Measurements from ENCODE around the gene PYGM.

PYGM gene

DNA sequence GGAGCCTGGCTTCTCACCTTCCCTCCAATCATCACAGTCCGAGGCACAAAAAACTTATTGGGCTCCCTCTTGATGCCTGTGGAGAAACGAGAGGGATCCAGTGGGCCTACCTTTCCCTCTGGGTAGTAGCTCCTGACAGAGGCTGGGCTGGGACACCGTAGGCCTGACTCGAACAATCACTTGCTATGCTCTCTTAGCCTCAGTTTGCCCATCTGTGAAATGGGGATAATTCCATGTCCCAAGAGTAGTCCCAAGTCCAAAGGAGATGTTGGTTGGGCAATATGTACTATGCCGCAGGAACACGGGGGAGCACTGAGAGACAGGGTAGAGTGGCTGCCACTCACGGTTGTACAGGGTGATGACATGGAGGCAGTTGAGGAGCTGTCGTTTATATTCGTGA lies 8.2 kb downstream of the PYGM start:
- TF ChIP-seq, protein P1, sequence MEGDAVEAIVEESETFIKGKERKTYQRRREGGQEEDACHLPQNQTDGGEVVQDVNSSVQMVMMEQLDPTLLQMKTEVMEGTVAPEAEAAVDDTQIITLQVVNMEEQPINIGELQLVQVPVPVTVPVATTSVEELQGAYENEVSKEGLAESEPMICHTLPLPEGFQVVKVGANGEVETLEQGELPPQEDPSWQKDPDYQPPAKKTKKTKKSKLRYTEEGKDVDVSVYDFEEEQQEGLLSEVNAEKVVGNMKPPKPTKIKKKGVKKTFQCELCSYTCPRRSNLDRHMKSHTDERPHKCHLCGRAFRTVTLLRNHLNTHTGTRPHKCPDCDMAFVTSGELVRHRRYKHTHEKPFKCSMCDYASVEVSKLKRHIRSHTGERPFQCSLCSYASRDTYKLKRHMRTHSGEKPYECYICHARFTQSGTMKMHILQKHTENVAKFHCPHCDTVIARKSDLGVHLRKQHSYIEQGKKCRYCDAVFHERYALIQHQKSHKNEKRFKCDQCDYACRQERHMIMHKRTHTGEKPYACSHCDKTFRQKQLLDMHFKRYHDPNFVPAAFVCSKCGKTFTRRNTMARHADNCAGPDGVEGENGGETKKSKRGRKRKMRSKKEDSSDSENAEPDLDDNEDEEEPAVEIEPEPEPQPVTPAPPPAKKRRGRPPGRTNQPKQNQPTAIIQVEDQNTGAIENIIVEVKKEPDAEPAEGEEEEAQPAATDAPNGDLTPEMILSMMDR (IDR thresholded peaks at IDR 0.05), result no peak
- no peaks in the 10 kb centered on the region for H3K36me3 ChIP-seq (ENCODE audit: control insufficient read depth, insufficient read depth, low read length)

DNA sequence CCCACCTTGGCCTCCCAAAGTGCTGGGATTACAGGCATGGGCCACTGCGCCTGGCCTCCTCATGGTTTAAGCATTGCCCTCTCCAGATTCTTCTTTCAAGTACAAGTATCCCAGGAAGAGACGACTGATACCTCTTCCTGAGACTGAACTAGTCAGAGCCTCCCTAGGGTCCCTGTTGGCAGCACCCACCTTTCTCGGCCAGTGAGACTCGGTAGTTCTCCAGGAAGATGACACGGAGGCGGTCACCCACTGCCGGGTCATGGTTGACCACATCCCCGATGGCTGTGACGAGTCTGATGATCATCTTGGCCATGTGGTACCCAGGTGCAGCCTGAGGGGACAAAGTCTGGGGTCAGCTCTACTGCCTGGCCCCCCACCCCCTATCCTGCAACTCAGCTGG lies 8.6 kb downstream of the PYGM start:
- Histone ChIP-seq H3K4me3 (ENCODE audit: low read depth, low read length) (no peak overlapping the region), H3K4me2 (ENCODE audit: low read length) (no peak overlapping the region), H3K79me2 (no peaks in the 10 kb centered on the region), H3K9me3 (ENCODE audit: control insufficient read depth, low read length) (no peaks in the 10 kb centered on the region), H3K27ac (no peak overlapping the region), H3K9ac (no peak overlapping the region), H3K27me3 (ENCODE audit: control insufficient read depth, insufficient read depth, low read length) (no peaks in the 10 kb centered on the region), H2AFZ (no peak overlapping the region), H3K4me1 (no peaks in the 10 kb centered on the region), H3K36me3 (ENCODE audit: control insufficient read depth, insufficient read depth, low read length) (no peaks in the 10 kb centered on the region)
- TF ChIP-seq, protein P1 (IDR thresholded peaks at IDR 0.05), result no peak

More for the DNA sequence above, 8.2 kb downstream of the PYGM start:
- H3K4me2 ChIP-seq (ENCODE audit: low read length), result no peak overlapping the region
- no peaks in the 10 kb centered on the region for H3K27me3 ChIP-seq (ENCODE audit: control insufficient read depth, insufficient read depth, low read length)
- H3K9ac ChIP-seq, result no peak overlapping the region
- no peak overlapping the region for H3K4me3 ChIP-seq (ENCODE audit: low read depth, low read length)
- no peak overlapping the region for H3K27ac ChIP-seq
- H3K4me1 ChIP-seq, result no peaks in the 10 kb centered on the region
- no peaks in the 10 kb centered on the region for H3K9me3 ChIP-seq (ENCODE audit: control insufficient read depth, low read length)
- H2AFZ ChIP-seq, result no peak overlapping the region
- no peaks in the 10 kb centered on the region for H3K79me2 ChIP-seq

DNA sequence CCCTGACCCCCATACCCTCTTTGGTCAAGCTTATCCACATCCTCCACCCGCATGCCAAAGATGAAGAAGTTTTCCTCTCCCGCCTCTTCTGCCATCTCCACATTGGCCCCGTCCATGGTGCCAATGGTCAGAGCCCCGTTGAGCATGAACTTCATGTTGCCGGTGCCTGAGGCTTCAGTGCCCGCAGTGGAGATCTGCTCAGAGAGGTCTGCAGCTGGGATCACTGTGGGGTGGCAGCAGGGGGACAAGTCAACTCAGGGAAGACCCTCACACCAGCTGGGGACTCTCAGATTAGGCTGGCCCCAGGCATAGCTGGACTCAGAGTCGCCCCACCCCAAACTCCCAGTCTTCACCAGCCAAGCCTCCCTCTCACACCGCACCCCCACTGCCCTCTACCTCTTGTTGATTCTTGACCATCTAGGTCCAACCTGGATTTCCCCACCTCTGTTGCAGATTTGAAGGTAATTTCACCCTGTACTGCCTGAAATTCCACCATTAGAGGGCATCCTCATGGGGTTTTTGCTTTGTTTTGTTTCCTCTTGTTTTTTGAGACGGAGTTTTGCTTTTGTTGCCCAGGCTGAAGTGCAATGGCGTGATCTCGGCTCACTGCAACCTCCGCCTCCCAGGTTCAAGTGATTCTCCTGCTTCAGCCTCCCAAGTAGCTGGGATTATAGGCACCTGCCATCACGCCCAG lies 9.3 kb downstream of the PYGM start:
- Histone ChIP-seq H3K36me3 (ENCODE audit: control insufficient read depth, insufficient read depth, low read length) (no peaks in the 10 kb centered on the region), H3K9ac (no peak overlapping the region), H3K9me3 (ENCODE audit: control insufficient read depth, low read length) (no peaks in the 10 kb centered on the region), H3K4me3 (ENCODE audit: low read depth, low read length) (no peak overlapping the region), H3K27me3 (ENCODE audit: control insufficient read depth, insufficient read depth, low read length) (no peaks in the 10 kb centered on the region), H3K4me1 (no peaks in the 10 kb centered on the region), H2AFZ (no peak overlapping the region), H3K79me2 (no peaks in the 10 kb centered on the region), H3K4me2 (ENCODE audit: low read length) (no peak overlapping the region), H3K27ac (no peak overlapping the region)
- TF ChIP-seq, protein P1 (IDR thresholded peaks at IDR 0.05), result no peak

DNA sequence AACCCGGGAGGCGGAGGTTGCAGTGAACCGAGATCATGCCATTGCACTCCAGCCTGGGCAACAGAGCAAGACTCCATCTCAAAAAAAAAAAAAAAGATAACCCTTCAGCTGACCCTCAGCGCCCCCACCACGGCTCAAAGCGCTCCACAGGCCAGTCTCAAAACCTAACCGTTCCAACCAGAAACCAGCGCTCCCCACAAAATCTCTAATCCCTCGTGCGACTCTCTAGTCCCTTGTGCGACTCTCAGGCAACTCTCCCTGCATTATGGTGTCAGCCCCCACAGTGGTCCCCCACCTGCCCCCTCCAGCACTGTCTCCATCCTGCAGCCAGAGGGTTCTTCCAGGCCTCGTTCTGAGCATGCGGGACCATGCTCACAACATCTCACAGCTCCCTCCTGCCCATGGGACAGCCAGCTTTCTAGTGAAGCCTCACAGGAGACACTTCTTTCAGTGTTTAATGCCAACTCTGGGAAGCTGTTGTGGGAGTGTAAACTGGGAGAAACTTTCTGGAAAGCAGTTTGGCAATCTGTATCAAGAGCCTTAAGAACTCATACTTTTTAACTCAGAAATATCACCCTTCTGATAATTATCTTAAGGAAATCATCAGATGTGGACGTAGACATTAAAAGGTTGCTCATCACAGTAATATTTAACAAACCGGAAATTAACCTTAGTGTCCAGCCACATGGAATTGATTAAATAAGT lies 11.7 kb downstream of the PYGM start:
- Histone ChIP-seq H3K4me1 (no peaks in the 10 kb centered on the region), H3K27ac (no peak overlapping the region), H3K9ac (no peak overlapping the region), H3K36me3 (ENCODE audit: control insufficient read depth, insufficient read depth, low read length) (no peaks in the 10 kb centered on the region), H2AFZ (no peak overlapping the region), H3K27me3 (ENCODE audit: control insufficient read depth, insufficient read depth, low read length) (no peaks in the 10 kb centered on the region), H3K9me3 (ENCODE audit: control insufficient read depth, low read length) (no peaks in the 10 kb centered on the region), H3K4me3 (ENCODE audit: low read depth, low read length) (no peak overlapping the region), H3K4me2 (ENCODE audit: low read length) (no peak overlapping the region), H3K79me2 (no peaks in the 10 kb centered on the region)
- TF ChIP-seq, protein P1 (IDR thresholded peaks at IDR 0.05), result no peak
